ENCODE data around the gene AGPS.

Gene AGPS

GRCh38 chr2:177537213-177537612, 144.6 kb downstream of the AGPS start:
- H3K27me3 ChIP-seq, result no peaks in the 10 kb centered on the region
- peaks cover 27% of the 10 kb centered on the region for H3K4me1 ChIP-seq
- no peak for TF ChIP-seq CTCF (IDR thresholded peaks at IDR 0.05; ENCODE audit: low read depth, low read length)
- H3K36me3 ChIP-seq, result no peaks in the 10 kb centered on the region
- no peak for DNase-seq
- H3K9me3 ChIP-seq, result no peaks in the 10 kb centered on the region
- no peak overlapping the region for H3K4me3 ChIP-seq (ENCODE audit: low read depth, low read length)

GRCh38 chr2:177537636-177538035, 145.1 kb downstream of the AGPS start:
- Histone ChIP-seq H3K27me3 (no peaks in the 10 kb centered on the region), H3K4me3 (ENCODE audit: low read depth, low read length) (peak overlapping the region; percentile 14; the same call in 1 of the 2 replicates), H3K36me3 (no peaks in the 10 kb centered on the region), H3K9me3 (no peaks in the 10 kb centered on the region), H3K4me1 (peaks cover 27% of the 10 kb centered on the region)
- no peak for TF ChIP-seq CTCF (IDR thresholded peaks at IDR 0.05; ENCODE audit: low read depth, low read length)
- peak; percentile 24 for DNase-seq

- H3K4me1 ChIP-seq, result peaks cover 27% of the 10 kb centered on the region
- no peak for DNase-seq
- no peaks in the 10 kb centered on the region for H3K36me3 ChIP-seq
- H3K9me3 ChIP-seq, result no peaks in the 10 kb centered on the region
- no peaks in the 10 kb centered on the region for H3K27me3 ChIP-seq
- H3K4me3 ChIP-seq (ENCODE audit: low read depth, low read length), result no peak overlapping the region
- TF ChIP-seq CTCF (IDR thresholded peaks at IDR 0.05; ENCODE audit: low read depth, low read length), result no peak
Measured at GRCh38 chr2:177538323-177538722, 145.8 kb downstream of the AGPS start.

- Histone ChIP-seq H3K4me3 (ENCODE audit: low read depth, low read length) (no peak overlapping the region), H3K4me1 (peaks cover 23% of the 10 kb centered on the region), H3K36me3 (no peaks in the 10 kb centered on the region), H3K9me3 (no peaks in the 10 kb centered on the region), H3K27me3 (no peaks in the 10 kb centered on the region)
- no peak for DNase-seq
- no peak for TF ChIP-seq CTCF (IDR thresholded peaks at IDR 0.05; ENCODE audit: low read depth, low read length)
Measured at GRCh38 chr2:177540283-177540682, 147.7 kb downstream of the AGPS start.

GRCh38 chr2:177541258-177541991, 148.9 kb downstream of the AGPS start:
- DNase-seq, result no peak
- Histone ChIP-seq H3K9me3 (peaks cover 1% of the 10 kb centered on the region; the same call in 1 of the 2 replicates), H3K36me3 (no peaks in the 10 kb centered on the region), H3K4me3 (ENCODE audit: low read depth, low read length) (no peak overlapping the region), H3K27me3 (no peaks in the 10 kb centered on the region), H3K4me1 (peaks cover 21% of the 10 kb centered on the region)
- TF ChIP-seq CTCF (IDR thresholded peaks at IDR 0.05; ENCODE audit: low read depth, low read length), result no peak

GRCh38 chr2:177542396-177542795, 149.8 kb downstream of the AGPS start:
- no peak for DNase-seq
- TF ChIP-seq CTCF (IDR thresholded peaks at IDR 0.05; ENCODE audit: low read depth, low read length), result no peak

More at GRCh38 chr2:177542396-177542795, 149.8 kb downstream of the AGPS start:
- H3K27me3 ChIP-seq, result no peaks in the 10 kb centered on the region
- no peaks in the 10 kb centered on the region for H3K36me3 ChIP-seq
- H3K4me3 ChIP-seq (ENCODE audit: low read depth, low read length), result no peak overlapping the region
- H3K4me1 ChIP-seq, result peaks cover 12% of the 10 kb centered on the region; the same call in 1 of the 2 replicates
- H3K9me3 ChIP-seq, result peaks cover 2% of the 10 kb centered on the region; the same call in 1 of the 2 replicates

Data from BE2C (cell line).